Tibial nerve (tissue), 4 donors: ENCODE data around the gene ARHGEF19. TPM values are rescaled to one million over a fixed set of nuclear protein-coding genes. Genes with fewer than 3 reads are reported as not detected.
"Not testable (repeated sequence)": the region's sequence is repeated elsewhere in the genome, so short reads cannot be mapped to it uniquely, and the experiment has no call there.

Experiments used
- DNase-seq, 2 donors: peaks; one replicate each; pipeline ENCODE4 v3.0.0-alpha.2; 2019; ENCODE audit warnings: low spot score in 2 of 2
- H3K27ac ChIP-seq, 4 donors: fragments of 200-600 bp; sonication (generic) in 3 of 4; one replicate each; pipeline ENCODE4 v1.5.1; 2017 to 2019; ENCODE audit warnings: mild to moderate bottlenecking in 1 of 4
- H3K27me3 ChIP-seq, 2 donors: fragments of 200-600 bp; sonication (generic) in 1 of 2; one replicate each; pipeline versions ENCODE4 v1.5.1 to v1.6.0; 2017 to 2019
- H3K36me3 ChIP-seq, 3 donors: fragments of 200-600 bp; sonication (generic); one replicate each; pipeline ENCODE4 v1.5.1; 2018 to 2019
- H3K4me1 ChIP-seq, 4 donors: fragments of 200-600 bp; sonication (generic) in 3 of 4; one replicate each; pipeline ENCODE4 v1.5.1; 2017 to 2019
- H3K4me3 ChIP-seq, 4 donors: fragments of 200-600 bp; sonication (generic) in 3 of 4; one replicate each; pipeline ENCODE4 v1.5.1; 2017 to 2019; ENCODE audit warnings: mild to moderate bottlenecking in 1 of 4, moderate library complexity in 1 of 4
- H3K9me3 ChIP-seq, 4 donors: fragments of 200-600 bp; sonication (generic) in 3 of 4; one replicate each; pipeline ENCODE4 v1.5.1; 2017 to 2019
- CTCF ChIP-seq, 5 experiments: fragments of 200-600 bp in 3 of 5; fragments of 450-650 bp in 2 of 5; sonication (generic) in 3 of 5; IDR thresholded peaks; one replicate each; pipeline ENCODE4 v1.5.1; 2016 to 2019; ENCODE audit warnings: antibody characterized with exemption in 5 of 5, mild to moderate bottlenecking in 3 of 5, moderate library complexity in 2 of 5
- EP300 ChIP-seq, 2 donors: sonication (generic); formaldehyde crosslinking; IDR thresholded peaks; one replicate each; pipeline ENCODE4 v1.6.1; 2017; ENCODE audit warnings: antibody characterized with exemption in 2 of 2, mild to moderate bottlenecking in 1 of 2
- POLR2A ChIP-seq, 2 donors: fragments of 450-650 bp; IDR thresholded peaks; one replicate each; pipeline ENCODE4 v1.6.1; 2017; ENCODE audit warnings: antibody characterized with exemption in 2 of 2, mild to moderate bottlenecking in 2 of 2, moderate library complexity in 2 of 2
- WGBS, 2 donors: methylation state at CpG; one replicate each; pipeline ENCODE4 v1.1.5; 2018; 5-methylcytosine and 5-hydroxymethylcytosine counted together
- total RNA-seq, 4 donors: library from RNA; depleted of rRNA; stranded (reverse); fragments of >200 nt; gene quantifications; one replicate each; pipeline ENCODE4 v1.1.0, GENCODE V29; 2016

ARHGEF19 gene
- total RNA-seq, 4 donors from 2014 or later: 7.8 to 19.3 (median 11.1) TPM

- TF ChIP-seq EP300 (IDR thresholded peaks at IDR 0.05): no peak
- TF ChIP-seq CTCF (IDR thresholded peaks at IDR 0.05): no peak
- no peak for TF ChIP-seq POLR2A (IDR thresholded peaks at IDR 0.05)
- Histone ChIP-seq H3K27ac (no peak overlapping the region), H3K4me1 (peaks cover 0 to 9% (median 3%) of the 10 kb centered on the region in 4 donors), H3K4me3 (no peak overlapping the region), H3K27me3 (peaks cover 0 to 29% of the 10 kb centered on the region in 2 donors), H3K9me3 (peaks cover 0 to 8% (median 0%) of the 10 kb centered on the region in 4 donors), H3K36me3 (peaks cover 0 to 34% (median 0%) of the 10 kb centered on the region in 3 donors)
- 79 to 83% methylated on average over 10 to 13 of the region's 13 CpGs for WGBS, 2 donors
- DNase-seq: no peak
These were observed 17.7 kb upstream of the ARHGEF19 start for GRCh38 chr1:16229976-16230740.

GRCh38 chr1:16226490-16227179 is 14.2 kb upstream of the ARHGEF19 start:
- peaks cover 0 to 29% of the 10 kb centered on the region in 2 donors for H3K27me3 ChIP-seq
- H3K27ac ChIP-seq: no peak overlapping the region
- DNase-seq: no peak
- TF ChIP-seq CTCF (IDR thresholded peaks at IDR 0.05) (no peak), EP300 (IDR thresholded peaks at IDR 0.05) (no peak), POLR2A (IDR thresholded peaks at IDR 0.05) (no peak)
- WGBS, 2 donors: 21 to 28% methylated on average over 18 to 27 of the region's 46 CpGs
- H3K36me3 ChIP-seq: peaks cover 0 to 13% (median 0%) of the 10 kb centered on the region in 3 donors
- H3K4me1 ChIP-seq: peaks cover 0 to 9% (median 3%) of the 10 kb centered on the region in 4 donors
- peaks cover 0 to 8% (median 0%) of the 10 kb centered on the region in 4 donors for H3K9me3 ChIP-seq
- H3K4me3 ChIP-seq: peak overlapping the region in 1 of 4 donors; percentile 32

- Histone ChIP-seq H3K9me3 (peaks cover 0 to 8% (median 0%) of the 10 kb centered on the region in 4 donors), H3K36me3 (peaks cover 0 to 9% (median 0%) of the 10 kb centered on the region in 3 donors), H3K4me1 (peaks cover 0 to 9% (median 3%) of the 10 kb centered on the region in 4 donors), H3K4me3 (no peak overlapping the region), H3K27ac (no peak overlapping the region), H3K27me3 (peaks cover 0 to 29% of the 10 kb centered on the region in 2 donors)
- DNase-seq: no peak
- TF ChIP-seq CTCF (IDR thresholded peaks at IDR 0.05) (no peak), POLR2A (IDR thresholded peaks at IDR 0.05) (no peak), EP300 (IDR thresholded peaks at IDR 0.05) (no peak)
- 88 to 90% methylated on average over 6 to 7 of the region's 7 CpGs for WGBS, 2 donors
These were observed 13.7 kb upstream of the ARHGEF19 start for GRCh38 chr1:16226129-16226489.

- Histone ChIP-seq H3K4me1 (peaks cover 0 to 9% (median 3%) of the 10 kb centered on the region in 4 donors), H3K9me3 (peaks cover 0 to 8% (median 0%) of the 10 kb centered on the region in 4 donors), H3K27ac (no peak overlapping the region), H3K4me3 (no peak overlapping the region), H3K27me3 (peaks cover 0 to 29% of the 10 kb centered on the region in 2 donors), H3K36me3 (no peaks in the 10 kb centered on the region)
- DNase-seq: no peak
- WGBS, 2 donors: 87 to 91% methylated on average over 3 of the region's 3 CpGs
- TF ChIP-seq EP300 (IDR thresholded peaks at IDR 0.05) (no peak), CTCF (IDR thresholded peaks at IDR 0.05) (no peak), POLR2A (IDR thresholded peaks at IDR 0.05) (no peak)
These were observed 12.0 kb upstream of the ARHGEF19 start for GRCh38 chr1:16224472-16224871.

GRCh38 chr1:16222716-16223115 is 10.3 kb upstream of the ARHGEF19 start:
- H3K4me3 ChIP-seq, DNase-seq, H3K9me3 ChIP-seq, H3K27ac ChIP-seq, H3K36me3 ChIP-seq: not testable (repeated sequence)
- H3K4me1 ChIP-seq: peaks cover 0 to 15% (median 3%) of the 10 kb centered on the region in 4 donors
- H3K27me3 ChIP-seq: peaks cover 0 to 17% of the 10 kb centered on the region in 2 donors
- WGBS, 2 donors: 86 to 87% methylated on average over 14 of the region's 14 CpGs
